ENCODE results near the gene STK10. TPM values are rescaled to one million over a fixed set of nuclear protein-coding genes. Genes with fewer than 3 reads are reported as not detected.

STK10 gene
- total and polyA plus RNA-seq, 2 donors (not counting 1 experiment from before 2014, with no cell fraction given): 97.9 to 253 TPM

DNA sequence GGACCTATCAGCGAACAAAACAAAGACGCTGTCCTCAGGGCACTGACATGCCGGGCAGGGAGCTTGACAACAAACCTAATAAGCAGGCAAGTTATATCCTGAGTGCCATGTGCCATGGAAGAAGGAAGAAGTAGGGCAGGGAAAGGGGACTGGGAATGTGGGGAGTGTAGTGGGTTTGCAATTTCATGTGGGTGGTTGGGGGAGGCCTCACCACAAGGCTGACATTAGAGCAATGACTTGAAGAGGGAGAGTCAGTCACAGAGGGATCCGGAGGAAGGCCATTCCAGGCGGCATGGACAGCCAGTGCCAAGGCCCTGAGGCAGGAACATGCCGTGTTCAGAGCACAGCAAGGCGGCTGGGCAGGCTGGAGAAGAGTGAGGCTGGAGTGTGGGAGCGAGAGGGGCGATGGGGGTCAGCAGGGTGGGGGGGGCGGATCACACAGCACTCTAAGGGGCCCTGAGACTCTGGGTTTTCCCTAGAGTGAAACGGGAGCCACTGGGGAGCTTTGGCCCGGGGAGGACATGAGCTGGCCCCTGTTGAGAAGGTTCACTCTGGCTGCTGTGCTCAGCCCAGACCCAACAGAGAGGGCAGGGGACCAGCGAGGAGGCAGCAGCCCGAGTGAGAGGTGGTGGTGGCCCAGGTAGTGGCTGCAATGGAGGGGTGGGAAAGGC is 86.3 kb downstream of the STK10 start:
- DNase-seq: no peak
- WGBS (ENCODE audit: insufficient coverage): 95% methylated on average over 14 of the region's 14 CpGs
- Histone ChIP-seq H4K20me1 (ENCODE audit: control insufficient read depth, insufficient read depth, low read length, poor library complexity, severe bottlenecking) (peaks cover 90% of the 10 kb centered on the region), H3K4me3 (ENCODE audit: control extremely low read depth in 1 of 5, extremely low read depth in 1 of 5, insufficient read depth in 1 of 5, low read depth in 2 of 5, low read length in 4 of 5) (no peak overlapping the region), H3K4me1 (ENCODE audit: control insufficient read depth in 2 of 2, insufficient read depth in 2 of 2, low read length in 2 of 2) (peaks cover 3% of the 10 kb centered on the region in 2 donors), H3K27me3 (replicated peaks in 1 of 4; ENCODE audit: control extremely low read depth in 1 of 4, control insufficient read depth in 3 of 4, insufficient read depth in 4 of 4, low read length in 3 of 4) (no peaks in the 10 kb centered on the region), H3K27ac (ENCODE audit: low read length in 2 of 2) (no peak overlapping the region), H2AFZ (ENCODE audit: insufficient read depth, low read depth, low read length, poor library complexity, severe bottlenecking) (no peak overlapping the region), H3K36me3 (replicated peaks in 1 of 2; ENCODE audit: control extremely low read depth in 1 of 2, control insufficient read depth in 1 of 2, extremely low read depth in 1 of 2, insufficient read depth in 2 of 2, low read length in 1 of 2) (peaks cover 2 to 83% of the 10 kb centered on the region in 2 experiments), H3K9me3 (ENCODE audit: control extremely low read depth in 1 of 3, control insufficient read depth in 2 of 3, insufficient read depth in 1 of 3, low read length in 2 of 3) (no peaks in the 10 kb centered on the region), H3K79me2 (ENCODE audit: control insufficient read depth, insufficient read depth, low read length) (peaks cover 81% of the 10 kb centered on the region), H3K9ac (ENCODE audit: low read length) (no peak overlapping the region), H3K4me2 (replicated peaks; ENCODE audit: low read depth, low read length, poor library complexity, severe bottlenecking) (no peak overlapping the region)
- TF ChIP-seq, protein P1, sequence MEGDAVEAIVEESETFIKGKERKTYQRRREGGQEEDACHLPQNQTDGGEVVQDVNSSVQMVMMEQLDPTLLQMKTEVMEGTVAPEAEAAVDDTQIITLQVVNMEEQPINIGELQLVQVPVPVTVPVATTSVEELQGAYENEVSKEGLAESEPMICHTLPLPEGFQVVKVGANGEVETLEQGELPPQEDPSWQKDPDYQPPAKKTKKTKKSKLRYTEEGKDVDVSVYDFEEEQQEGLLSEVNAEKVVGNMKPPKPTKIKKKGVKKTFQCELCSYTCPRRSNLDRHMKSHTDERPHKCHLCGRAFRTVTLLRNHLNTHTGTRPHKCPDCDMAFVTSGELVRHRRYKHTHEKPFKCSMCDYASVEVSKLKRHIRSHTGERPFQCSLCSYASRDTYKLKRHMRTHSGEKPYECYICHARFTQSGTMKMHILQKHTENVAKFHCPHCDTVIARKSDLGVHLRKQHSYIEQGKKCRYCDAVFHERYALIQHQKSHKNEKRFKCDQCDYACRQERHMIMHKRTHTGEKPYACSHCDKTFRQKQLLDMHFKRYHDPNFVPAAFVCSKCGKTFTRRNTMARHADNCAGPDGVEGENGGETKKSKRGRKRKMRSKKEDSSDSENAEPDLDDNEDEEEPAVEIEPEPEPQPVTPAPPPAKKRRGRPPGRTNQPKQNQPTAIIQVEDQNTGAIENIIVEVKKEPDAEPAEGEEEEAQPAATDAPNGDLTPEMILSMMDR (IDR thresholded peaks at IDR 0.05): no peak
- TF ChIP-seq EZH2 (IDR thresholded peaks at IDR 0.05; ENCODE audit: borderline replicate concordance, insufficient read depth, low read depth, low read length, poor library complexity, severe bottlenecking): no peak
- H3K27me3 Mint-ChIP-seq: no peaks in the 10 kb centered on the region
- H3K4me1 Mint-ChIP-seq: peaks cover 5% of the 10 kb centered on the region
- no peak for ATAC-seq (ENCODE audit: low read depth)
- no peak overlapping the region for H3K27ac Mint-ChIP-seq
- ChIA-PET POLR2A (interaction anchor here (0.6 kb wide), 1 partner anchor 88 kb away, joined by 14 read pairs; no protein-coding TSS in a partner anchor), CTCF (interaction anchor here (2.7 kb wide), 1 partner anchor 87 kb away, joined by 11 read pairs; the partner anchor contains the start of gene STK10)
- intact Hi-C loops (cut with micrococcal nuclease): no loop called here
- H3K9me3 Mint-ChIP-seq (ENCODE audit: insufficient read depth): no peaks in the 10 kb centered on the region
- no peak overlapping the region for H3K4me3 Mint-ChIP-seq

DNA sequence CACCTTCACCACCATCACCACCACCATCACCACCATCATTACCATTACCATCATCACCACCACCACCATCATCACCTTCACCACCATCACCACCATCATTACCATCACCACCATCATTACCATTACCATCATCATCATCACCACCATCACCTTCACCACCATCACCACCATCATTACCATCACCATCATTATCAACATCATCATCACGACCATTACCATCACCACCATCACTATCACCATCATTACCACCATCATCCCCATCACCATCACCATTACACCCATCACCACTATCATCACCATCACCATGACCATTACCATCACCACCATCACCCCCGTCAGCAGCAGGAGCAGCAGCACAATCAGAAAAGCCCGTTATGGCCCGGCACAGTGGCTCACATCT is 89.1 kb downstream of the STK10 start:
- peaks cover 3% of the 10 kb centered on the region for H3K4me1 Mint-ChIP-seq
- no peak for DNase-seq
- no peak overlapping the region for H3K4me3 Mint-ChIP-seq
- no peaks in the 10 kb centered on the region for H3K27me3 Mint-ChIP-seq
- no peaks in the 10 kb centered on the region for H3K9me3 Mint-ChIP-seq (ENCODE audit: insufficient read depth)
- no peak overlapping the region for H3K27ac ChIP-seq (ENCODE audit: low read length in 2 of 2)
- H3K4me2 ChIP-seq (replicated peaks; ENCODE audit: low read depth, low read length, poor library complexity, severe bottlenecking): no peak overlapping the region
- peaks cover 2 to 80% of the 10 kb centered on the region in 2 experiments for H3K36me3 ChIP-seq (replicated peaks in 1 of 2; ENCODE audit: control extremely low read depth in 1 of 2, control insufficient read depth in 1 of 2, extremely low read depth in 1 of 2, insufficient read depth in 2 of 2, low read length in 1 of 2)
- no peak overlapping the region for H3K9ac ChIP-seq (ENCODE audit: low read length)
- TF ChIP-seq, protein P1 (IDR thresholded peaks at IDR 0.05): no peak
- no peak for TF ChIP-seq EZH2 (IDR thresholded peaks at IDR 0.05; ENCODE audit: borderline replicate concordance, insufficient read depth, low read depth, low read length, poor library complexity, severe bottlenecking)
- peak overlapping the region; percentile 5 for H3K27ac Mint-ChIP-seq
- H3K4me1 ChIP-seq (ENCODE audit: control insufficient read depth in 2 of 2, insufficient read depth in 2 of 2, low read length in 2 of 2): no peaks in the 10 kb centered on the region
- H4K20me1 ChIP-seq (ENCODE audit: control insufficient read depth, insufficient read depth, low read length, poor library complexity, severe bottlenecking): peaks cover 79% of the 10 kb centered on the region
- ChIA-PET CTCF (interaction anchor here (1.0 kb wide), 1 partner anchor 76 kb away, joined by 3 read pairs; no protein-coding TSS in a partner anchor), POLR2A (no interaction called here)
- peaks cover 65% of the 10 kb centered on the region for H3K79me2 ChIP-seq (ENCODE audit: control insufficient read depth, insufficient read depth, low read length)
- intact Hi-C loops (cut with micrococcal nuclease): no loop called here
- H3K9me3 ChIP-seq (ENCODE audit: control extremely low read depth in 1 of 3, control insufficient read depth in 2 of 3, insufficient read depth in 1 of 3, low read length in 2 of 3): no peaks in the 10 kb centered on the region
- no peak for ATAC-seq (ENCODE audit: low read depth)
- H3K4me3 ChIP-seq (ENCODE audit: control extremely low read depth in 1 of 5, extremely low read depth in 1 of 5, insufficient read depth in 1 of 5, low read depth in 2 of 5, low read length in 4 of 5): no peak overlapping the region
- 98% methylated on average over 4 of the region's 4 CpGs for WGBS (ENCODE audit: insufficient coverage)
- no peak overlapping the region for H2AFZ ChIP-seq (ENCODE audit: insufficient read depth, low read depth, low read length, poor library complexity, severe bottlenecking)
- no peaks in the 10 kb centered on the region for H3K27me3 ChIP-seq (replicated peaks in 1 of 4; ENCODE audit: control extremely low read depth in 1 of 4, control insufficient read depth in 3 of 4, insufficient read depth in 4 of 4, low read length in 3 of 4)
